Left lung (tissue), 10 donors: ENCODE data around the gene SRRM3. TPM values are rescaled to one million over a fixed set of nuclear protein-coding genes. Genes with fewer than 3 reads are reported as not detected.

ENCODE experiments used
- ATAC-seq: fragments of 200-7000 bp; cut with Tn5 transposase; one replicate; pipeline ENCODE4 v1.9.1; 2020; ENCODE audit warnings: moderate library complexity
- DNase-seq, 4 donors: peaks; one replicate each; pipeline ENCODE4 v3.0.0-alpha.2; 2013 to 2020
- H3K27ac ChIP-seq, 2 donors: fragments of 200-600 bp; sonication (generic) in 1 of 2; one replicate each; pipeline versions ENCODE4 v1.5.0 to v1.8.0; 2020 to 2021
- H3K27me3 ChIP-seq, 2 donors: fragments of 200-600 bp; sonication (generic) in 1 of 2; one replicate each; pipeline versions ENCODE4 v1.5.0 to v1.8.0; 2020 to 2021
- H3K36me3 ChIP-seq, 2 donors: fragments of 200-600 bp; sonication (generic) in 1 of 2; one replicate each; pipeline versions ENCODE4 v1.5.0 to v1.8.0; 2020 to 2021
- H3K4me1 ChIP-seq, 2 donors: fragments of 200-600 bp; one replicate each; pipeline ENCODE4 v1.8.0; 2021
- H3K4me3 ChIP-seq, 2 donors: fragments of 200-600 bp; sonication (generic) in 1 of 2; one replicate each; pipeline versions ENCODE4 v1.5.0 to v1.8.0; 2020 to 2021; ENCODE audit warnings: mild to moderate bottlenecking in 1 of 2
- H3K9me3 ChIP-seq, 2 donors: fragments of 200-600 bp; sonication (generic) in 1 of 2; one replicate each; pipeline versions ENCODE4 v1.5.0 to v1.8.0; 2020 to 2021
- intact Hi-C, 2 donors: fragments of 100-400 bp; cut with DNase I; formaldehyde crosslinking; loops; one replicate each; pipeline versions ENCODE4 v1.11.2 to v1.14.2; 2022
- polyA plus RNA-seq, 6 donors: library from polyadenylated mRNA; unstranded; fragments of 120-200 nt; gene quantifications; one replicate each; pipeline ENCODE4 v1.2.1, GENCODE V29; 2013; ENCODE audit not compliant: insufficient read length in 6 of 6
- total RNA-seq, 2 donors: library from RNA; stranded (reverse); fragmentation: NEBNext Ultra II Directional; extraction: Animal tissue kit (Norgen Biotek cat#: 25700); gene quantifications; one replicate each; pipeline ENCODE4 v1.2.1, GENCODE V29; 2021
- TF ChIP-seq, protein P1 (sequence below), 2 donors: fragments of 200-600 bp; sonication (generic) in 1 of 2; IDR thresholded peaks; one replicate each; pipeline versions ENCODE4 v1.5.0 to v1.8.0; 2021; ENCODE audit warnings: antibody characterized with exemption in 2 of 2
- donor health status: DM: no; HTN: yes; CAD: no.
- donor health status: DM: no; HTN: no; CAD: no.

SRRM3 gene
- total and polyA plus RNA-seq, 8 donors = 0.27 to 2.0 (median 0.67) TPM

DNA sequence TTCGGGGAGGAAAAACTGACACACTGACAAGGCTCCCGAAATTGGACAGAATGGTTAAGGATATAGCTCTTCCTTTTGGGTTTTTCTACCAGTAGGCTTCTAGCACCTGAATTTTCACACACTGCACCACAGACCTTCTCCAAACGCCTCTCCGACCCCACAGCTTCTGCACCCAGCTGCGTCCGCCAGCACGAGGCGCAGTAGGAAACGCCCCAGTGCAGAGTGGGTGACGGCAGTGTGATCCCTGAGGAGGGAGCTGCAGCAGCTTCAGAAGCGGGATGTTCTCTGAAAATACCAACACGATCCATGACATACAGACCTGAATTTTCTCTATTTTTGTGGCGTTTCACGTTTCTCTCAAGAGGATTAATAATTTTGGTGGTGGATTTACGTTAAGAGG lies 126.7 kb downstream of the SRRM3 start:
- Histone ChIP-seq H3K36me3 (peaks cover 7 to 68% of the 10 kb centered on the region in 2 donors), H3K27me3 (no peaks in the 10 kb centered on the region)
- TF ChIP-seq, protein P1, sequence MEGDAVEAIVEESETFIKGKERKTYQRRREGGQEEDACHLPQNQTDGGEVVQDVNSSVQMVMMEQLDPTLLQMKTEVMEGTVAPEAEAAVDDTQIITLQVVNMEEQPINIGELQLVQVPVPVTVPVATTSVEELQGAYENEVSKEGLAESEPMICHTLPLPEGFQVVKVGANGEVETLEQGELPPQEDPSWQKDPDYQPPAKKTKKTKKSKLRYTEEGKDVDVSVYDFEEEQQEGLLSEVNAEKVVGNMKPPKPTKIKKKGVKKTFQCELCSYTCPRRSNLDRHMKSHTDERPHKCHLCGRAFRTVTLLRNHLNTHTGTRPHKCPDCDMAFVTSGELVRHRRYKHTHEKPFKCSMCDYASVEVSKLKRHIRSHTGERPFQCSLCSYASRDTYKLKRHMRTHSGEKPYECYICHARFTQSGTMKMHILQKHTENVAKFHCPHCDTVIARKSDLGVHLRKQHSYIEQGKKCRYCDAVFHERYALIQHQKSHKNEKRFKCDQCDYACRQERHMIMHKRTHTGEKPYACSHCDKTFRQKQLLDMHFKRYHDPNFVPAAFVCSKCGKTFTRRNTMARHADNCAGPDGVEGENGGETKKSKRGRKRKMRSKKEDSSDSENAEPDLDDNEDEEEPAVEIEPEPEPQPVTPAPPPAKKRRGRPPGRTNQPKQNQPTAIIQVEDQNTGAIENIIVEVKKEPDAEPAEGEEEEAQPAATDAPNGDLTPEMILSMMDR (IDR thresholded peaks at IDR 0.05) = no peak

DNA sequence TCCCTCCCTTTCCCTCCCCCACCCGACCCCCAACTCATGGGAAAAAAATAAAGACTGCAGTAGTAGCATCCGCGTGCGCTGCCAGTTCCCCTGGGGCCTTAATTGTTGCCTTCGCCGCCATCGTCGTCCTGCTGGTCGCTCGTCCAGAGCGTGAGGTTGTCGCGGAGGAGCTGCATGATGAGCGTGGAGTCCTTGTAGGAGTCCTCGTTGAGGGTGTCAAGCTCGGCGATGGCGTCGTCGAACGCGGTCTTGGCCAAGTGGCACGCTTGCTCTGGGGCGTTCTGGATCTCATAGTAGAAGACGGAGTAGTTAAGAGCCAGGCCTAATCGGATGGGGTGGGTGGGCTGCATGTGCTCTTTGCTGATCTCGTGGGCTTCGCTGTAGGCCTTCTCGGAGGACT lies 127.8 kb downstream of the SRRM3 start:
- Histone ChIP-seq H3K36me3 (peaks cover 7 to 58% of the 10 kb centered on the region in 2 donors), H3K4me3 (no peak overlapping the region), H3K27ac (no peak overlapping the region), H3K9me3 (no peaks in the 10 kb centered on the region), H3K27me3 (no peaks in the 10 kb centered on the region), H3K4me1 (peaks cover 13 to 54% of the 10 kb centered on the region in 2 donors)
- DNase-seq (peak in 1 of 4 donors; percentile 74), ATAC-seq (no peak)
- intact Hi-C loops = no loop called here
- TF ChIP-seq, protein P1 (IDR thresholded peaks at IDR 0.05) = no peak

More for the DNA sequence above, 126.7 kb downstream of the SRRM3 start:
- H3K4me3 ChIP-seq = no peak overlapping the region
- DNase-seq (no peak), ATAC-seq (no peak)
- no peaks in the 10 kb centered on the region for H3K9me3 ChIP-seq
- peaks cover 6 to 43% of the 10 kb centered on the region in 2 donors for H3K4me1 ChIP-seq
- no peak overlapping the region for H3K27ac ChIP-seq
- intact Hi-C loops = no loop called here

DNA sequence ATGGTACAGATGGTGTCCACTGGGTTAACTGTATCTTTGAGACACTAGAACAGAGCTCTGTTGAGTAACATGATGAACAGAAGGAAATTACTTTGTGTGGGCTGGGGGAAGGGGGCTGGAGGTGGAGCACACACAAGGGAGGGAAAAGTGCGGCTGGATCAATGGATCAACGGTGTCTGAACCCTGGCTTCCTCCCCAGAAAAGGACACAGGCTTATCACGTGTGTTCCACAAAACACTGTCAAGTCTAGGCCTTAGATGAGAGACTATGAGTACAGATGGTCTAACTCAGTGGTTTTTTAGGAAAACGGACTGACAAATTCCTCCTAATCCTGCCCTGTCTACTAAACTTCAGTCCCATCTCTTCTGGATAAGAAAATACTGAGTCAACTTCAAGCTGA lies 128.6 kb downstream of the SRRM3 start:
- Histone ChIP-seq H3K27ac (no peak overlapping the region), H3K9me3 (no peaks in the 10 kb centered on the region), H3K4me3 (no peak overlapping the region), H3K4me1 (peaks cover 13 to 61% of the 10 kb centered on the region in 2 donors), H3K36me3 (peaks cover 7 to 50% of the 10 kb centered on the region in 2 donors), H3K27me3 (no peaks in the 10 kb centered on the region)
- TF ChIP-seq, protein P1 (IDR thresholded peaks at IDR 0.05) = no peak
- intact Hi-C loops = no loop called here
- ATAC-seq (no peak), DNase-seq (no peak)

DNA sequence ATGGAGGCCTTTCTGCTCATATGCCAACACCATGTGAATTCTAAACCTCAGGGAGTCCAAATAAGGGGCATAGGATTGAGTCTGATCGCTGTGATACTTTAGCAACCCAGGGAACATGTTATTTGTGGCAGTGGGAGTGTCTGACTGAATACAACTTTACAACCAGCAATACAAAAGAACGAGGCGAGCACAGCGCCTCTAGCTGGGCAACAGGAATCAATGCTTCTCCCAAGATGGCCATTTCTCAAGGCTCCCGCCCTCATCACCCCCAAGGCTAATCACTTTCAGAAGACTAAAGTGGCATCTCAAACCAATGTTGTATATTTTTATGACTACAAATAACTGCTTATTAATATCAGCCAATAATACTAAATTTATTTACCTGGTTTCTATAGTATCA lies 129.0 kb downstream of the SRRM3 start:
- ATAC-seq = no peak
- H3K36me3 ChIP-seq = peaks cover 7 to 46% of the 10 kb centered on the region in 2 donors

DNA sequence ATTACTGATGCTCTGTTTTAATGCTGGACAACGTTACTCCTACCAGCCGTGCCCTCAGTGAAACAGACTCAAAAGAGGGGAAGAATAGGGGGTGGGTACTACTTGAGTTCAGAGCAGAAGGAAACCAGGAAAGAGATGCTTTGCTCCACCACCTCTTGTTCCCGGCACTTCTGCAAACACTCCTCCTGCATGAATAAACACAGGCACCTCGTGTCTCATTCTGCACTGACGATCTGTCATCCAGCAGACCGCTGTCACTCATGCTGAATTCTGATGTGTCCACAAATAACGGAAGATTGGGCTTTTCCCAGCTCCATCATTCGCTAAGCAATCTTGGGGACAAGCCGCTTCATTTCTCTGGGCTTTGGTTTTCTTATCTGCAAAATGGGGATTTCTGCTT lies 130.4 kb downstream of the SRRM3 start:
- Histone ChIP-seq H3K27me3 (no peaks in the 10 kb centered on the region), H3K4me1 (peaks cover 13 to 72% of the 10 kb centered on the region in 2 donors), H3K36me3 (peaks cover 7 to 39% of the 10 kb centered on the region in 2 donors), H3K9me3 (no peaks in the 10 kb centered on the region), H3K4me3 (no peak overlapping the region), H3K27ac (no peak overlapping the region)
- ATAC-seq = peak; percentile 66
- intact Hi-C loops = no loop called here
- TF ChIP-seq, protein P1 (IDR thresholded peaks at IDR 0.05) = no peak
- DNase-seq = no peak

More for the DNA sequence above, 129.0 kb downstream of the SRRM3 start:
- no peaks in the 10 kb centered on the region for H3K27me3 ChIP-seq
- intact Hi-C loops = no loop called here
- TF ChIP-seq, protein P1 (IDR thresholded peaks at IDR 0.05) = no peak
- no peaks in the 10 kb centered on the region for H3K9me3 ChIP-seq
- H3K27ac ChIP-seq = no peak overlapping the region
- H3K4me3 ChIP-seq = no peak overlapping the region
- no peak for DNase-seq
- H3K4me1 ChIP-seq = peaks cover 13 to 65% of the 10 kb centered on the region in 2 donors
